AG04449 (cell line): ENCODE results near the gene STX3.

Experiments used
- CTCF ChIA-PET: fragments of 350-600 bp; formaldehyde crosslinking; extraction: SDS; loops from one replicate; lab custom pipeline; 2021; ENCODE audit warnings: antibody characterized with exemption; lab: Yijun Ruan, JAX
- POLR2A ChIA-PET: fragments of 400-600, 350-600 bp; formaldehyde crosslinking; extraction: SDS; loops from one replicate; lab custom pipeline; 2020; ENCODE audit warnings: antibody characterized with exemption, inconsistent platforms; lab: Yijun Ruan, JAX
- DNase-seq: peaks from one replicate; pipeline ENCODE4 v3.0.0-alpha.2; 2010; ENCODE audit warnings: low read depth, low spot score
- H3K4me3 ChIP-seq: 2 replicates; pipeline ENCODE4 v1.5.1; 2011; ENCODE audit warnings: low read depth, mild to moderate bottlenecking, control low read depth, low read length
- CTCF ChIP-seq: IDR thresholded peaks from one replicate; pipeline ENCODE4 v1.5.1; 2011; ENCODE audit warnings: mild to moderate bottlenecking, moderate library complexity, low read length, control low read depth, inconsistent platforms; ENCODE audit not compliant: insufficient read depth; ENCODE audit errors: missing control alignments

The STX3 gene

GRCh38 chr11:59801160-59801706 lies 46.1 kb downstream of the STX3 start:
- ChIA-PET POLR2A (interaction anchor here (1.0 kb wide), 1 partner anchor 46 kb away, joined by 5 read pairs; the partner anchor contains the start of gene STX3), CTCF (interaction anchor here (0.8 to 9.8 kb wide), 23 partner anchors 8 to 264 kb away, joined by 3 to 216 read pairs (median 5); partner anchors contain the start of genes MRPL16 and STX3)
- DNase-seq = no peak
- H3K4me3 ChIP-seq = no peak overlapping the region
- TF ChIP-seq CTCF = no peak

- ChIA-PET POLR2A (interaction anchor here (1.0 kb wide), 1 partner anchor 47 kb away, joined by 5 read pairs; the partner anchor contains the start of gene STX3), CTCF (interaction anchor here (0.8 to 9.8 kb wide), 24 partner anchors 8 to 265 kb away, joined by 3 to 216 read pairs (median 4); partner anchors contain the start of genes MRPL16 and STX3)
- H3K4me3 ChIP-seq = no peak overlapping the region
- TF ChIP-seq CTCF = no peak
- DNase-seq = no peak
These were observed 46.9 kb downstream of the STX3 start for GRCh38 chr11:59801981-59802638.

DNA sequence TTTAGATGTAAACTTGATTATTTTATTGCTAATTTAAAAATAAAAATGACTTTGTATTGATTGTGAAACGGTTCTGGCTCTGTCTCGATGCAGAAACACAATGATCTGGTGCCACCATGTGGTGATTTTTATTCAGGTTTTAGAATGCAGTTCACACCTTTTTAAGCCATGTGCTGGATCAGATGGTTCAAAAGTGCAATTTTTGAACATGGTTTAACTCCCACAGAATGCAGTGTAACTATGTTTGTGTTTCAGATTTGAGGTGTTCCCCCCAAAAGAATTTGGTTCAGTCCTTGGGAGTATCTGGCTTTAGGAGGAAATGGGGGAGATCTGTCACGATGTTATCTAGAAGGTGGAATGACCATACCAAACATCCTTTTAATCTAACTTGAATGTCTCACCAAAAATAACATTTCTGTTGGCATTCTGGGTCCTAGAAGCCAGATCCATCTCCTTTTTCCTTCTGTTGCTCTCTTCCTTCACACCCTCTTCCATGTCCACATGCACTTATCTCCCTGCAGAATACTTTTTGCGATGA lies 47.5 kb downstream of the STX3 start:
- no peak for DNase-seq
- TF ChIP-seq CTCF = peak; percentile 37
- ChIA-PET CTCF (interaction anchor here (0.9 to 9.8 kb wide), 9 partner anchors 9 to 122 kb away, joined by 3 to 216 read pairs (median 7); partner anchors contain the start of gene STX3), POLR2A (interaction anchor here (1.0 kb wide), 1 partner anchor 48 kb away, joined by 5 read pairs; the partner anchor contains the start of gene STX3)
- H3K4me3 ChIP-seq = no peak overlapping the region

- POLR2A ChIA-PET = no interaction called here
- no peak for TF ChIP-seq CTCF
- no peak overlapping the region for H3K4me3 ChIP-seq
- DNase-seq = no peak
- CTCF ChIA-PET = interaction anchor here (0.8 to 9.8 kb wide), 5 partner anchors 15 to 266 kb away, joined by 3 to 216 read pairs (median 3); partner anchors contain the start of gene STX3
These were observed 48.9 kb downstream of the STX3 start for GRCh38 chr11:59804061-59804460.

- DNase-seq = no peak
- no peak overlapping the region for H3K4me3 ChIP-seq
- no peak for TF ChIP-seq CTCF
- POLR2A ChIA-PET = interaction anchor here (1.9 kb wide), 1 partner anchor 52 kb away, joined by 7 read pairs; the partner anchor contains the start of gene STX3
- CTCF ChIA-PET = interaction anchor here (1.3 to 4.0 kb wide), 2 partner anchors 31 to 53 kb away, joined by 3 to 35 read pairs; partner anchors contain the start of gene STX3
These were observed 52.0 kb downstream of the STX3 start for GRCh38 chr11:59807047-59807610.
